HEK293 (cell line): ENCODE data around the gene PDGFD.

ENCODE experiments used
- CTCF ChIA-PET: fragments of 350-600 bp; formaldehyde crosslinking; extraction: SDS; loops from one replicate; lab custom pipeline; 2021; ENCODE audit warnings: antibody characterized with exemption; lab: Yijun Ruan, JAX
- POLR2A ChIA-PET: fragments of 300-600 bp; formaldehyde crosslinking; extraction: SDS; loops from one replicate; lab custom pipeline; 2020; ENCODE audit warnings: antibody characterized with exemption, inconsistent platforms; lab: Yijun Ruan, JAX
- H3K27ac ChIP-seq: fragments of 200-500 bp; sonication (Bioruptor generic); 2 replicates; pipeline ENCODE4 v1.5.1; 2014; ENCODE audit warnings: low read depth, low read length, control low read depth, inconsistent platforms; ENCODE audit errors: extremely low read depth
- H3K36me3 ChIP-seq, 2 experiments: fragments of 200-500 bp in 1 of 2; sonication (Bioruptor generic) in 1 of 2; 1 replicate in 1 of 2; 2 replicates in 1 of 2; pipeline ENCODE4 v1.5.1; 2014 to 2017; ENCODE audit warnings: inconsistent platforms in 2 of 2, low read length in 2 of 2; ENCODE audit not compliant: control insufficient read depth in 2 of 2, insufficient read depth in 1 of 2
- H3K4me1 ChIP-seq: fragments of 200-500 bp; sonication (Bioruptor generic); 2 replicates; pipeline ENCODE4 v1.5.1; 2014; ENCODE audit warnings: mild to moderate bottlenecking, low read length, inconsistent platforms; ENCODE audit not compliant: control insufficient read depth, insufficient read depth
- H3K4me3 ChIP-seq: 2 replicates; pipeline ENCODE4 v1.5.1; 2011; ENCODE audit warnings: low read depth, mild to moderate bottlenecking, control low read depth, low read length, moderate library complexity
- H3K9me3 ChIP-seq: fragments of 200-500 bp; sonication (Bioruptor generic); 2 replicates; pipeline ENCODE4 v1.5.1; 2014; ENCODE audit warnings: low read depth, low read length, inconsistent platforms; ENCODE audit not compliant: control insufficient read depth, insufficient read depth
- HOXC10 ChIP-seq: sonication (generic); formaldehyde crosslinking; IDR thresholded peaks from 2 replicates; pipeline ENCODE4 v1.8.1; 2023; ENCODE audit warnings: mild to moderate bottlenecking, missing genetic modification reagents
- KLF1 ChIP-seq: fragments of 450-650 bp; formaldehyde crosslinking; IDR thresholded peaks from 2 replicates; pipeline ENCODE4 v1.5.1; 2016; ENCODE audit warnings: missing biosample characterization, missing genetic modification characterization
- KLF10 ChIP-seq: fragments of 450-650 bp; IDR thresholded peaks from 2 replicates; pipeline ENCODE4 v1.5.1; 2018; ENCODE audit warnings: missing biosample characterization, mild to moderate bottlenecking, missing genetic modification characterization
- KLF9 ChIP-seq: fragments of 450-650 bp; formaldehyde crosslinking; IDR thresholded peaks from 2 replicates; pipeline ENCODE4 v1.5.1; 2016; ENCODE audit warnings: missing biosample characterization, missing genetic modification characterization, low read depth
- TRIM28 ChIP-seq: IDR thresholded peaks from 2 replicates; pipeline ENCODE4 v1.6.1; 2011; ENCODE audit warnings: low read length, control low read depth, borderline replicate concordance
- ZBTB17 ChIP-seq: fragments of 450-650 bp; formaldehyde crosslinking; IDR thresholded peaks from 2 replicates; pipeline ENCODE4 v1.5.1; 2016; ENCODE audit warnings: missing biosample characterization, missing genetic modification characterization
- ZNF114 ChIP-seq: fragments of 450-650 bp; formaldehyde crosslinking; IDR thresholded peaks from 2 replicates; pipeline ENCODE4 v1.5.0; 2017; ENCODE audit warnings: missing biosample characterization, missing genetic modification characterization
- ZNF175 ChIP-seq: fragments of 450-650 bp; formaldehyde crosslinking; IDR thresholded peaks from 2 replicates; pipeline ENCODE4 v1.5.1; 2016; ENCODE audit warnings: missing biosample characterization, missing genetic modification characterization
- ZNF24 ChIP-seq: fragments of 450-650 bp; formaldehyde crosslinking; IDR thresholded peaks from 2 replicates; pipeline ENCODE4 v1.5.1; 2016; ENCODE audit warnings: missing biosample characterization, missing genetic modification characterization
- ZNF248 ChIP-seq: fragments of 450-650 bp; formaldehyde crosslinking; IDR thresholded peaks from 2 replicates; pipeline ENCODE4 v1.5.1; 2017; ENCODE audit warnings: missing biosample characterization, missing genetic modification characterization
- ZNF37A ChIP-seq: fragments of 450-650 bp; IDR thresholded peaks from 2 replicates; pipeline ENCODE4 v1.5.1; 2018; ENCODE audit warnings: missing biosample characterization, missing genetic modification characterization
- ZNF391 ChIP-seq: fragments of 450-650 bp; formaldehyde crosslinking; IDR thresholded peaks from 2 replicates; pipeline ENCODE4 v1.5.1; 2016; ENCODE audit warnings: low read depth, missing biosample characterization, missing genetic modification characterization, borderline replicate concordance
- ZNF560 ChIP-seq: fragments of 450-650 bp; formaldehyde crosslinking; IDR thresholded peaks from 2 replicates; pipeline ENCODE4 v1.5.1; 2017; ENCODE audit warnings: missing biosample characterization, missing genetic modification characterization, borderline replicate concordance
- ZNF610 ChIP-seq: fragments of 450-650 bp; formaldehyde crosslinking; IDR thresholded peaks from 2 replicates; pipeline ENCODE4 v1.5.1; 2016; ENCODE audit warnings: missing biosample characterization, missing genetic modification characterization, borderline replicate concordance
- ZNF626 ChIP-seq: fragments of 450-650 bp; sonication (Bioruptor Pico); formaldehyde crosslinking; IDR thresholded peaks from 2 replicates; pipeline ENCODE4 v1.5.1; 2018; ENCODE audit warnings: missing biosample characterization, missing genetic modification characterization, inconsistent platforms
- ZNF747 ChIP-seq: fragments of 450-650 bp; formaldehyde crosslinking; IDR thresholded peaks from 2 replicates; pipeline ENCODE4 v1.5.1; 2016; ENCODE audit warnings: missing biosample characterization, missing genetic modification characterization
- ZNF843 ChIP-seq: fragments of 450-650 bp; formaldehyde crosslinking; IDR thresholded peaks from 2 replicates; pipeline ENCODE4 v1.5.1; 2016; ENCODE audit warnings: missing biosample characterization, missing genetic modification characterization
- TF ChIP-seq, protein P1 (sequence below): fragments of 450-650 bp; formaldehyde crosslinking; IDR thresholded peaks from 2 replicates; pipeline ENCODE4 v1.5.1; 2016; ENCODE audit warnings: missing biosample characterization, missing genetic modification characterization, low read depth
- TF ChIP-seq, protein P2 (sequence below): fragments of 450-650 bp; formaldehyde crosslinking; IDR thresholded peaks from 2 replicates; pipeline ENCODE4 v1.5.1; 2016; ENCODE audit warnings: missing biosample characterization, missing genetic modification characterization
- TF ChIP-seq, protein P3 (sequence below): fragments of 450-650 bp; formaldehyde crosslinking; IDR thresholded peaks from 2 replicates; pipeline ENCODE4 v1.5.1; 2016; ENCODE audit warnings: missing biosample characterization, missing genetic modification characterization, borderline replicate concordance

Gene PDGFD

DNA sequence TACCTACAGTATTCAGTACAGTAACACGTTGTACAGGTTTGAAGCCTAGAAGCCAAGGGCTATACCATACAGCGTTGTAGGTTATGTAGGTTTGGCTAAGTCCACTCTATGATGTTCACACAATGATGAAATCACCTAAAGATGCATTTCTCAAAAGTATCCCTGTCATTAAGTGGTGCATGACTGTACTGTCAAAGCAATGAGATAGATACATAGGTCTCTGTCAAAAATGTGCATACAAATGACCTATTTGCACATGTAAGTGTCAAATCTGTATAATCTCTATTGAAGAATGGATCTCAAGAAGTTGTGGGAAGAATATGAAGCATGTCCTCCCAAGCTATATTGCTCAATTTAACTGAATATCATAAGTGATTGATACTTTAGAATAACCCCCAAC, 139.4 kb downstream of the PDGFD start (continued):
- TF ChIP-seq, protein P1, sequence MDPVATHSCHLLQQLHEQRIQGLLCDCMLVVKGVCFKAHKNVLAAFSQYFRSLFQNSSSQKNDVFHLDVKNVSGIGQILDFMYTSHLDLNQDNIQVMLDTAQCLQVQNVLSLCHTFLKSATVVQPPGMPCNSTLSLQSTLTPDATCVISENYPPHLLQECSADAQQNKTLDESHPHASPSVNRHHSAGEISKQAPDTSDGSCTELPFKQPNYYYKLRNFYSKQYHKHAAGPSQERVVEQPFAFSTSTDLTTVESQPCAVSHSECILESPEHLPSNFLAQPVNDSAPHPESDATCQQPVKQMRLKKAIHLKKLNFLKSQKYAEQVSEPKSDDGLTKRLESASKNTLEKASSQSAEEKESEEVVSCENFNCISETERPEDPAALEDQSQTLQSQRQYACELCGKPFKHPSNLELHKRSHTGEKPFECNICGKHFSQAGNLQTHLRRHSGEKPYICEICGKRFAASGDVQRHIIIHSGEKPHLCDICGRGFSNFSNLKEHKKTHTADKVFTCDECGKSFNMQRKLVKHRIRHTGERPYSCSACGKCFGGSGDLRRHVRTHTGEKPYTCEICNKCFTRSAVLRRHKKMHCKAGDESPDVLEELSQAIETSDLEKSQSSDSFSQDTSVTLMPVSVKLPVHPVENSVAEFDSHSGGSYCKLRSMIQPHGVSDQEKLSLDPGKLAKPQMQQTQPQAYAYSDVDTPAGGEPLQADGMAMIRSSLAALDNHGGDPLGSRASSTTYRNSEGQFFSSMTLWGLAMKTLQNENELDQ, result no peak
- no peak for TF ChIP-seq ZNF114 (tag by site-specific recombination)
- TF ChIP-seq ZNF37A (tag by site-specific recombination), result no peak
- no peak for TF ChIP-seq ZNF747 (tag by site-specific recombination)

DNA sequence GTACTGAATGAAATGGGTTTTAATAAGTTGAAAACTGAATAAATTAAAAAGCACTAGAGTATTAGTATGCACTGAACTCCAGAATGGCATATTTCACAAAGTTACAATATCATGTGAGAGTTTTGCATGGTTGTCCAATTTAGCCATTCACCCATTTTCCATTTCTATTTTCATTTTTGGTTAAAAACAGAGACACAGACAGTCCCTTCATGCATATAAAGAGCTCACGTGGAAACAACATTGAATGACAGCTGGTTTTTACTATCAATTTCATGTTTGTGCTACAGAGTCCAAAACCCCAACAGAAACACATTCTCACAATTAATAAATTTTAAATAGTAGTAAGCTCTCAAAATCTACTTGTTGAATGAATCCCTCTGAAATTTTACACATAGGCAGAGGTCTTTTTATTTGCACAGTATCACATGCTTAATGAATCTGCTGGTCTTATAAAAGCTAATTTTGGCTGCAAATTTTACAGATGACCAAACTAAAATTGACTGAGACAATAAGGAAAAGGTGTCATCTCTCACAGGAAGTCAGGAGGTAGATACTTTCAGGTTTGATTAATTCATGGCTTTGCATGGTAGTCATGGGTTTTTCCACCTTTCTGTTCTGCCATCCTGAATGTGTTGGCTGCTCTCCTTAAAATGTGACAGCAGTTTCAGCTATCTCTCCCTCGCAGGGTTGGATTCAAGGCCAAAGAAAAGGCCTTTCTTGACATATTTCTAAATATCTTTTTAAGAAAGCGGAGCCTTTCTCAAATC, 148.1 kb downstream of the PDGFD start:
- CTCF ChIA-PET, result interaction anchor here (0.7 kb wide), 1 partner anchor 329 kb away, joined by 3 read pairs; no protein-coding TSS in a partner anchor

DNA sequence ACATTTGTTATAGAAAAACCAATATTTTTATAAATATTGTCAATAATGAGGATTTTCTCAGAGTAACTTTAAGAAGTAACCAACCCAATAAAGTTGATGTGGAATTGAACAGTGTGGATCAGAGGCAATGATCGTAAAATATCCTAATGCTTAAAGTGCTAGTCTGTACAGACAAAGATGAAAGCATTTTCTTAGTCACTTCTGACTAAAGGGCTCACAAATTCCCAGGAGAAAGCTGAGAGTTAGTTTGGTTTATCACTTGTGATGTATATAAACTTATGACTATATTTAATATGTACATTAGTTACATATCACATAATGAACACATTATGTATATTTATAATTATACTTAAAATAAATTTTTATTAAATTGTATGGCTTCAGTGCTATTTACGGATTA, 152.9 kb downstream of the PDGFD start:
- no peaks in the 10 kb centered on the region for H3K36me3 ChIP-seq
- no peaks in the 10 kb centered on the region for H3K4me1 ChIP-seq
- TF ChIP-seq ZNF24 (no peak), KLF9 (tag by site-specific recombination) (no peak)
- TF ChIP-seq, protein P2, sequence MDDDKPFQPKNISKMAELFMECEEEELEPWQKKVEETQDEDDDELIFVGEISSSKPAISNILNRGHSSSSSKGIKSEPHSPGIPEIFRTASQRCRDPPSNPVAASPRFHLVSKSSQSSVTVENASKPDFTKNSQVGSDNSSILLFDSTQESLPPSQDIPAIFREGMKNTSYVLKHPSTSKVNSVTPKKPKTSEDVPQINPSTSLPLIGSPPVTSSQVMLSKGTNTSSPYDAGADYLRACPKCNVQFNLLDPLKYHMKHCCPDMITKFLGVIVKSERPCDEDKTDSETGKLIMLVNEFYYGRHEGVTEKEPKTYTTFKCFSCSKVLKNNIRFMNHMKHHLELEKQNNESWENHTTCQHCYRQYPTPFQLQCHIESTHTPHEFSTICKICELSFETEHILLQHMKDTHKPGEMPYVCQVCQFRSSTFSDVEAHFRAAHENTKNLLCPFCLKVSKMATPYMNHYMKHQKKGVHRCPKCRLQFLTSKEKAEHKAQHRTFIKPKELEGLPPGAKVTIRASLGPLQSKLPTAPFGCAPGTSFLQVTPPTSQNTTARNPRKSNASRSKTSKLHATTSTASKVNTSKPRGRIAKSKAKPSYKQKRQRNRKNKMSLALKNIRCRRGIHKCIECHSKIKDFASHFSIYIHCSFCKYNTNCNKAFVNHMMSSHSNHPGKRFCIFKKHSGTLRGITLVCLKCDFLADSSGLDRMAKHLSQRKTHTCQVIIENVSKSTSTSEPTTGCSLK (tag by site-specific recombination), result no peak
- H3K9me3 ChIP-seq, result no peaks in the 10 kb centered on the region
- ChIA-PET POLR2A (no interaction called here), CTCF (interaction anchor here (0.6 to 1.3 kb wide), 2 partner anchors 30 to 329 kb away, joined by 3 to 4 read pairs; no protein-coding TSS in a partner anchor)
- no peak overlapping the region for H3K4me3 ChIP-seq
- H3K27ac ChIP-seq, result no peak overlapping the region

More for the DNA sequence above, 148.1 kb downstream of the PDGFD start:
- H3K9me3 ChIP-seq, result no peaks in the 10 kb centered on the region
- H3K4me1 ChIP-seq, result no peaks in the 10 kb centered on the region
- POLR2A ChIA-PET, result no interaction called here
- no peak for TF ChIP-seq ZNF560 (tag by site-specific recombination)
- no peak for TF ChIP-seq HOXC10 (CRISPR knock-in tag)
- no peak for TF ChIP-seq ZNF843 (tag by site-specific recombination)
- no peak for TF ChIP-seq KLF1 (tag by site-specific recombination)
- TF ChIP-seq ZNF610, result no peak
- TF ChIP-seq TRIM28, result no peak
- no peak for TF ChIP-seq ZNF391 (tag by site-specific recombination)
- no peak for TF ChIP-seq KLF10 (tag by site-specific recombination)
- no peak overlapping the region for H3K4me3 ChIP-seq
- H3K27ac ChIP-seq, result no peak overlapping the region
- H3K36me3 ChIP-seq, result no peaks in the 10 kb centered on the region

DNA sequence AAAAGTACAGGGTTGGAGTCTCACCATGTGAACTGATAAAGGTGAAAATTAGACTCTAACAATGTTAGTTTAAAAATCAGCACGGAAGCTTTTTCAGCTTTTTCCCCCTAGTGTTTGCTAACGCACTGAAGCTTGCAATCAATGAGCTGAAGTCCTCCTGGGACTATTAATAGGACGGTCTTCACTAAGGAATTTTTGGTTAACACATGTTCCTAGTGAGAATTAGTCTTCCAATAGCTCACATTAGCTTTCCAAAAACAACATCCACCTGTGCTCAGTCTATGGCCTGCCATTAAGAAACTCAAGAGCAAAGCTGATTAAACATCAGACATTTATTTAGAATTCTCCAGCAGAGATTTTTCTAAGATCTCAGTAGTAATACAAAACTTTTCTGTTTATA, 154.2 kb downstream of the PDGFD start:
- no peak overlapping the region for H3K4me3 ChIP-seq
- POLR2A ChIA-PET, result no interaction called here
- H3K27ac ChIP-seq, result no peak overlapping the region
- no peaks in the 10 kb centered on the region for H3K36me3 ChIP-seq
- H3K4me1 ChIP-seq, result no peaks in the 10 kb centered on the region
- no peaks in the 10 kb centered on the region for H3K9me3 ChIP-seq
- CTCF ChIA-PET, result interaction anchor here (0.7 kb wide), 1 partner anchor 31 kb away, joined by 5 read pairs; no protein-coding TSS in a partner anchor
- TF ChIP-seq ZNF248 (tag by site-specific recombination) (no peak), ZNF626 (tag by site-specific recombination) (no peak), ZNF747 (tag by site-specific recombination) (no peak), ZBTB17 (tag by site-specific recombination) (no peak), ZNF175 (no peak), KLF10 (tag by site-specific recombination) (no peak)
- TF ChIP-seq, protein P3, sequence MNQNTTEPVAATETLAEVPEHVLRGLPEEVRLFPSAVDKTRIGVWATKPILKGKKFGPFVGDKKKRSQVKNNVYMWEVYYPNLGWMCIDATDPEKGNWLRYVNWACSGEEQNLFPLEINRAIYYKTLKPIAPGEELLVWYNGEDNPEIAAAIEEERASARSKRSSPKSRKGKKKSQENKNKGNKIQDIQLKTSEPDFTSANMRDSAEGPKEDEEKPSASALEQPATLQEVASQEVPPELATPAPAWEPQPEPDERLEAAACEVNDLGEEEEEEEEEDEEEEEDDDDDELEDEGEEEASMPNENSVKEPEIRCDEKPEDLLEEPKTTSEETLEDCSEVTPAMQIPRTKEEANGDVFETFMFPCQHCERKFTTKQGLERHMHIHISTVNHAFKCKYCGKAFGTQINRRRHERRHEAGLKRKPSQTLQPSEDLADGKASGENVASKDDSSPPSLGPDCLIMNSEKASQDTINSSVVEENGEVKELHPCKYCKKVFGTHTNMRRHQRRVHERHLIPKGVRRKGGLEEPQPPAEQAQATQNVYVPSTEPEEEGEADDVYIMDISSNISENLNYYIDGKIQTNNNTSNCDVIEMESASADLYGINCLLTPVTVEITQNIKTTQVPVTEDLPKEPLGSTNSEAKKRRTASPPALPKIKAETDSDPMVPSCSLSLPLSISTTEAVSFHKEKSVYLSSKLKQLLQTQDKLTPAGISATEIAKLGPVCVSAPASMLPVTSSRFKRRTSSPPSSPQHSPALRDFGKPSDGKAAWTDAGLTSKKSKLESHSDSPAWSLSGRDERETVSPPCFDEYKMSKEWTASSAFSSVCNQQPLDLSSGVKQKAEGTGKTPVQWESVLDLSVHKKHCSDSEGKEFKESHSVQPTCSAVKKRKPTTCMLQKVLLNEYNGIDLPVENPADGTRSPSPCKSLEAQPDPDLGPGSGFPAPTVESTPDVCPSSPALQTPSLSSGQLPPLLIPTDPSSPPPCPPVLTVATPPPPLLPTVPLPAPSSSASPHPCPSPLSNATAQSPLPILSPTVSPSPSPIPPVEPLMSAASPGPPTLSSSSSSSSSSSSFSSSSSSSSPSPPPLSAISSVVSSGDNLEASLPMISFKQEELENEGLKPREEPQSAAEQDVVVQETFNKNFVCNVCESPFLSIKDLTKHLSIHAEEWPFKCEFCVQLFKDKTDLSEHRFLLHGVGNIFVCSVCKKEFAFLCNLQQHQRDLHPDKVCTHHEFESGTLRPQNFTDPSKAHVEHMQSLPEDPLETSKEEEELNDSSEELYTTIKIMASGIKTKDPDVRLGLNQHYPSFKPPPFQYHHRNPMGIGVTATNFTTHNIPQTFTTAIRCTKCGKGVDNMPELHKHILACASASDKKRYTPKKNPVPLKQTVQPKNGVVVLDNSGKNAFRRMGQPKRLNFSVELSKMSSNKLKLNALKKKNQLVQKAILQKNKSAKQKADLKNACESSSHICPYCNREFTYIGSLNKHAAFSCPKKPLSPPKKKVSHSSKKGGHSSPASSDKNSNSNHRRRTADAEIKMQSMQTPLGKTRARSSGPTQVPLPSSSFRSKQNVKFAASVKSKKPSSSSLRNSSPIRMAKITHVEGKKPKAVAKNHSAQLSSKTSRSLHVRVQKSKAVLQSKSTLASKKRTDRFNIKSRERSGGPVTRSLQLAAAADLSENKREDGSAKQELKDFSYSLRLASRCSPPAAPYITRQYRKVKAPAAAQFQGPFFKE (tag by site-specific recombination), result no peak
